HFFc6 (cell line): ENCODE results near the gene RAX2. TPM values are rescaled to one million over a fixed set of nuclear protein-coding genes. Genes with fewer than 3 reads are reported as not detected.

ENCODE experiments used
- DNase-seq: peaks from one replicate; pipeline ENCODE4 v3.0.0-alpha.2; 2018
- H3K27ac Mint-ChIP-seq: 2 replicates; pipeline ENCODE4 v1.8.0; 2020; ENCODE audit warnings: mild to moderate bottlenecking, mixed read lengths
- H3K27me3 Mint-ChIP-seq: 2 replicates; pipeline ENCODE4 v1.8.0; 2021; ENCODE audit warnings: mild to moderate bottlenecking, moderate library complexity, mixed read lengths; ENCODE audit not compliant: insufficient read depth
- H3K36me3 Mint-ChIP-seq: 2 replicates; pipeline ENCODE4 v1.8.0; 2021; ENCODE audit warnings: low read depth, mixed read lengths
- H3K4me1 Mint-ChIP-seq: 2 replicates; pipeline ENCODE4 v1.8.0; 2020; ENCODE audit warnings: low read depth, mixed read lengths
- H3K4me3 Mint-ChIP-seq: 2 replicates; pipeline ENCODE4 v1.8.0; 2020; ENCODE audit warnings: mild to moderate bottlenecking, moderate library complexity, mixed read lengths
- H3K9me3 Mint-ChIP-seq: 2 replicates; pipeline ENCODE4 v1.8.0; 2020; ENCODE audit warnings: mild to moderate bottlenecking, mixed read lengths
- total RNA-seq, 6 experiments: library from RNA; stranded (reverse); fragmentation: NEBNext Ultra II Directional; extraction: Animal tissue kit (Norgen Biotek cat#: 25700); gene quantifications; 2 replicates in 1 of 6; 3 replicates in 5 of 6; pipeline ENCODE4 v1.2.3, GENCODE V29; 2021
- TF ChIP-seq, protein P1 (sequence below): fragments of 200-600 bp; sonication (generic); IDR thresholded peaks from 2 replicates; pipeline ENCODE4 v1.5.0; 2021; ENCODE audit warnings: antibody characterized with exemption, mild to moderate bottlenecking

The RAX2 gene
- total RNA-seq, 6 experiments from 2014 or later = not detected

DNA sequence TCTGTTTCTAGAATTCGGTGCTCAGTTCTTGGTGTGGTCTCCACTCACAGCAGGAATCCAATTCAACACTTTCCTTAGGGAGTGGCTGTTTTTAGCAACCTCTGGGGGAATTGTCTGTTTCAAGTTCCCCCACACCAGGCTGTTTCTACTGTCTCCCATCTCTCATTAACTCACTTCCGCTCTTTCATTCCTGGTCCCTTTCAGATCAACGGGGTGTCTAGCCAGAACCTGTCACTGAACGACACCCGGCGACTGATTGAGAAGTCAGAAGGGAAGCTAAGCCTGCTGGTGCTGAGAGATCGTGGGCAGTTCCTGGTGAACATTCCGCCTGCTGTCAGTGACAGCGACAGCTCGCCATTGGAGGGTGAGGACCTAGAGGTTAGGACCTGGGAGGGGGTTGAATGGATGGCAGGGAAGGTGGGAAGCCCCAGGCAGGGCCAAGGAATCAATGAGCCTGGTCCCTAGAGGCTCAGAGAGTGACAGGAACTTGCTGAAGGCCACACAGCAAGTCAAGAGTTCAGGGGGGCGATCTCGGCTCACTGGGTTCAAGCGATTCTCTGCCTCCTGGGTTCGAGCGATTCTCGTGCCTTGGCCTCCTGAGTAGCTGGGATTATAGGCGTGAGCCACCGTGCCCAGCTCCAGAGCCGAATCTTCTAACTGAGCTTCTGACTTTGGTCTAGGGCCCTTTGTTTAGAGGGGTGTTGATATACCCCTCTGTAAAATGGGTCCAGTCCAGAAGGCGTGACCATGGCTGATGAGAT is 38.3 kb downstream of the RAX2 start:
- TF ChIP-seq, protein P1, sequence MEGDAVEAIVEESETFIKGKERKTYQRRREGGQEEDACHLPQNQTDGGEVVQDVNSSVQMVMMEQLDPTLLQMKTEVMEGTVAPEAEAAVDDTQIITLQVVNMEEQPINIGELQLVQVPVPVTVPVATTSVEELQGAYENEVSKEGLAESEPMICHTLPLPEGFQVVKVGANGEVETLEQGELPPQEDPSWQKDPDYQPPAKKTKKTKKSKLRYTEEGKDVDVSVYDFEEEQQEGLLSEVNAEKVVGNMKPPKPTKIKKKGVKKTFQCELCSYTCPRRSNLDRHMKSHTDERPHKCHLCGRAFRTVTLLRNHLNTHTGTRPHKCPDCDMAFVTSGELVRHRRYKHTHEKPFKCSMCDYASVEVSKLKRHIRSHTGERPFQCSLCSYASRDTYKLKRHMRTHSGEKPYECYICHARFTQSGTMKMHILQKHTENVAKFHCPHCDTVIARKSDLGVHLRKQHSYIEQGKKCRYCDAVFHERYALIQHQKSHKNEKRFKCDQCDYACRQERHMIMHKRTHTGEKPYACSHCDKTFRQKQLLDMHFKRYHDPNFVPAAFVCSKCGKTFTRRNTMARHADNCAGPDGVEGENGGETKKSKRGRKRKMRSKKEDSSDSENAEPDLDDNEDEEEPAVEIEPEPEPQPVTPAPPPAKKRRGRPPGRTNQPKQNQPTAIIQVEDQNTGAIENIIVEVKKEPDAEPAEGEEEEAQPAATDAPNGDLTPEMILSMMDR = no peak
- peaks cover 20% of the 10 kb centered on the region for H3K27me3 Mint-ChIP-seq
- no peak for DNase-seq
- H3K4me3 Mint-ChIP-seq = no peak overlapping the region
- H3K4me1 Mint-ChIP-seq = peaks cover 9% of the 10 kb centered on the region
- H3K36me3 Mint-ChIP-seq = no peaks in the 10 kb centered on the region
- no peak overlapping the region for H3K27ac Mint-ChIP-seq
- no peaks in the 10 kb centered on the region for H3K9me3 Mint-ChIP-seq

DNA sequence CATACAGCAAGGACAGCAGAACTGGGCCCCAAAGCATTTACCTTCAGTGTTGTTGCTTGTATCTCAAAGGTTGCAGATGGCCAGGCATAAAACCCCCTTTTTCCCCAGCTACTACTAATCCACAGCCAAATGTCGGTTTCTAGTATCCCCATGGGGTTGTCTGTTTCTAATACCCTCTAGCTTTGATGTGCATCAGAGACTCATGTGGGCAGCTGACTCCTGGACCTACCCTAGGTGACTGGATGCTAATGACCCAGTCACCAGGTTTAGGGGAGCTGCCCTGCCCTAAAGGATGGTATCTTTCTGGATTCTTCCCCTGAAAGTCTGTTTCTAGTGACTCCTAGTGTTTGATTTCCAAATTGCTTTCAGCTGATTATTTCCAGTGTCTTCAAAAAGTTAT is 39.9 kb downstream of the RAX2 start:
- Mint-ChIP-seq H3K4me3 (no peak overlapping the region), H3K4me1 (peaks cover under 1% of the 10 kb centered on the region; the same call in 1 of the 2 replicates), H3K27ac (no peak overlapping the region), H3K27me3 (peaks cover 16% of the 10 kb centered on the region), H3K9me3 (no peaks in the 10 kb centered on the region), H3K36me3 (no peaks in the 10 kb centered on the region)
- TF ChIP-seq, protein P1 = no peak
- no peak for DNase-seq

DNA sequence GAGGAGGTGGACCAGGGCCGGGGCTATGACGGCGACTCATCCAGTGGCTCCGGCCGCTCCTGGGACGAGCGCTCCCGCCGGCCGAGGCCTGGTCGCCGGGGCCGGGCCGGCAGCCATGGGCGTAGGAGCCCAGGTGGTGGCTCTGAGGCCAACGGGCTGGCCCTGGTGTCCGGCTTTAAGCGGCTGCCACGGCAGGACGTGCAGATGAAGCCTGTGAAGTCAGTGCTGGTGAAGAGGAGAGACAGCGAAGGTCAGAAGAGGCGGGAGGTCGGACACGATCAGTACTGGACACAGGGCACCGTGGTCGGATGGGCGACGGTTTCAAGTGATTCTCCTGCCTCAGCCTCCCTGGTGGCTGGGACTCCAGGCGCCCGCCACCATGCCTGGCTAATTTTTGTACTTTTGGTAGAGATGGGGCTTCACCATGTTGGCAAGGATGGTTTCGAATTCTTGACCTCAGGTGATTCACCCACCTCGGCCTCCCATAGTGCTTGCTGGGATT is 41.5 kb downstream of the RAX2 start:
- no peak for DNase-seq
- Mint-ChIP-seq H3K4me3 (no peak overlapping the region), H3K36me3 (no peaks in the 10 kb centered on the region), H3K27ac (no peak overlapping the region), H3K27me3 (peaks cover 9% of the 10 kb centered on the region), H3K4me1 (no peaks in the 10 kb centered on the region), H3K9me3 (no peaks in the 10 kb centered on the region)
- TF ChIP-seq, protein P1 = no peak

DNA sequence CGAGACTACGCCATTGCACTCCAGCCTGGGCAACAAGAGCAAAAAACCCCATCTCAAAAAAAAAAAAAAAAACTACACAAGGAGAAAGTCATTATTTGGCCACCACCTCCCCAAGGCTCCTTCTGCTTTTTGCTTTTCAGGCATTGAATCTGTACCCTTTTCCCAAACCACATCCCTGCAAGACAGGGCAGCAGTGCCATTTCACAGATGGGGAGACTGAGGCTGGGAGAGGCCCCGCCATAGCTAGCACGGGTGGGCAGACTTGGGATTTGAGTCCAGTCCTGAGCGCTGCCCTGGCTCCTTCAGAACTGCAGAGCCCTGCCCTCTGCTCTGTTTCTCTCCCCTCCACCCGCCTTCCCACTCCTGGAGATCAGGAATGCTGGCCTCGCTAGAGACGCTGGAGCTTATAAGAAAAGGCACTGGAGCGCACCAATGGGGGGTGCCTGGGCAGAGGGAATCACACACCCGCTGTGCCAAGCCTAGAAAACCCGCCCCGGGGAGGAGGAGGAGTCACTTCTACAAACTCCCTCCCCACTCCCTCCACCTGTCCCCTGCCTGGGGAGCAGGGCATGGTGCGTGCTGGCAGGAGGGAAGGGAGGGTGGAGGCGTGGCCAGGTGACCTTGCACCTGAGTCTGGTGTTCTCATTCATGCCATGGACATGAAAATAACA is 46.3 kb downstream of the RAX2 start:
- Mint-ChIP-seq H3K27me3 (peaks cover 15% of the 10 kb centered on the region; the same call in 1 of the 2 replicates), H3K4me1 (no peaks in the 10 kb centered on the region), H3K4me3 (no peak overlapping the region), H3K27ac (no peak overlapping the region), H3K9me3 (no peaks in the 10 kb centered on the region), H3K36me3 (no peaks in the 10 kb centered on the region)
- no peak for DNase-seq
- TF ChIP-seq, protein P1 = no peak

DNA sequence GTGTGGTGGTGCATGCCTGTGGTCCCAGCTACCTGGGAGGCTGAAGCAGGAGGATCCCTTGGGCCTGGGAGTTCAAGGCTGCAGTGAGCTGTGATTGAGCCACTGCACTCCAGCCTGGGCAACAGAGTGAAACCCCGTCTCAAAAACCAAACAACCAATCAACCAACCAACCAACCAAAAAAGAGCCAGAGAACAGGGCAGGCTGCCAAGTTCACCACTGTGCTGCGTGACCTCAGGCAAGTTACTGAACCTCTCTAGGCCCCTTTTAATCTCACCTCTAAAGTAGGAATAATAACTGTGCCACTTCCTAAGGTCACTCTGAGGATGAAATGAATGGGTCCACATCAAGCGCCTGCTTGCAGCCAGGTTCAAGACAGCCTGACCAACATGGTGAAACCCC is 46.9 kb downstream of the RAX2 start:
- peaks cover 15% of the 10 kb centered on the region; the same call in 1 of the 2 replicates for H3K27me3 Mint-ChIP-seq
- H3K4me3 Mint-ChIP-seq = no peak overlapping the region
- H3K36me3 Mint-ChIP-seq = no peaks in the 10 kb centered on the region
- TF ChIP-seq, protein P1 = no peak
- no peaks in the 10 kb centered on the region for H3K4me1 Mint-ChIP-seq
- DNase-seq = no peak
- H3K27ac Mint-ChIP-seq = no peak overlapping the region
- no peaks in the 10 kb centered on the region for H3K9me3 Mint-ChIP-seq
